AG10803 (cell line): ENCODE data around the gene THBS1.

Experiments
- DNase-seq: peaks from one replicate; pipeline ENCODE4 v3.0.0; 2010; ENCODE audit warnings: low read depth
- H3K4me3 ChIP-seq: 2 replicates; pipeline ENCODE4 v1.5.1; 2011; ENCODE audit warnings: mild to moderate bottlenecking, low read length, control low read depth
- TF ChIP-seq, protein P1 (sequence below): conservative IDR thresholded peaks from 2 replicates; pipeline ENCODE4 v1.5.1; 2011; ENCODE audit warnings: mild to moderate bottlenecking, low read length, control low read depth, inconsistent platforms

Gene THBS1

DNA sequence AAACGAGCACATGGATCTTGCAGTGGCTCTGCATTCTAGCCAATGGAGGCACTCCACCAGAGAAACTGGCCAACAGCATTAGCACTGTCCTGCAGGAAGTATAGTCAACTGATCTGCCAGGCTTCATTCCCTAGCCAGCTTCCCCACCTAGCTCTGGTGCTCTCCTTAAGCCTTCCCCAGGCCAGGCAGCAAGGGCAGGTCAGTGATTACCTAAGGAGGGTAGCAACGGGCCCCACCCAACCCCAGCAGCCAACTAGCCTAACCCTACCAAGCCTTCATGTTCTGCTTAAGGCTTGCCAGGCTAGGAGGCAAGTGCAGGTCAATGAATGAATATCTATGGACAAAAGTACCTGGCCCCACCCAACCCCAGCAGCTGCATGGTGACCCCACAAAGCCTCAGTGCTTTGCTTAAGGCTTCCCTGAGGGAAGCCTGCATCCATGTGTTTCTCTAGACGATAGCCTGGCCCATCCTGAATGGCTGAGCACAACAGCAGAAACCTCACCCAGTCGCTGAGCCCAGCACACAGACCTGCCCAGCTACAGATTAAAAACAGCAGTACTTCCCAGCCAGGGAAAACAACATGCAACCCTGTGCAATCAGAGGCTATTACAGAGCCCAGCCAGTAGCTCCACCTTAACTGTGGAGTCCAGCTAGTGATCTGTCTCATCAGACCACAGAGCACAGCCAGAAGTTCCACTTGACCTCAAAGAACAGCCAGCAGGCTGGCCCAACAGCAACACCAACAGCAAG lies 28.5 kb downstream of the THBS1 start:
- DNase-seq, result no peak
- no peak overlapping the region for H3K4me3 ChIP-seq
- TF ChIP-seq, protein P1, sequence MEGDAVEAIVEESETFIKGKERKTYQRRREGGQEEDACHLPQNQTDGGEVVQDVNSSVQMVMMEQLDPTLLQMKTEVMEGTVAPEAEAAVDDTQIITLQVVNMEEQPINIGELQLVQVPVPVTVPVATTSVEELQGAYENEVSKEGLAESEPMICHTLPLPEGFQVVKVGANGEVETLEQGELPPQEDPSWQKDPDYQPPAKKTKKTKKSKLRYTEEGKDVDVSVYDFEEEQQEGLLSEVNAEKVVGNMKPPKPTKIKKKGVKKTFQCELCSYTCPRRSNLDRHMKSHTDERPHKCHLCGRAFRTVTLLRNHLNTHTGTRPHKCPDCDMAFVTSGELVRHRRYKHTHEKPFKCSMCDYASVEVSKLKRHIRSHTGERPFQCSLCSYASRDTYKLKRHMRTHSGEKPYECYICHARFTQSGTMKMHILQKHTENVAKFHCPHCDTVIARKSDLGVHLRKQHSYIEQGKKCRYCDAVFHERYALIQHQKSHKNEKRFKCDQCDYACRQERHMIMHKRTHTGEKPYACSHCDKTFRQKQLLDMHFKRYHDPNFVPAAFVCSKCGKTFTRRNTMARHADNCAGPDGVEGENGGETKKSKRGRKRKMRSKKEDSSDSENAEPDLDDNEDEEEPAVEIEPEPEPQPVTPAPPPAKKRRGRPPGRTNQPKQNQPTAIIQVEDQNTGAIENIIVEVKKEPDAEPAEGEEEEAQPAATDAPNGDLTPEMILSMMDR, result no peak

DNA sequence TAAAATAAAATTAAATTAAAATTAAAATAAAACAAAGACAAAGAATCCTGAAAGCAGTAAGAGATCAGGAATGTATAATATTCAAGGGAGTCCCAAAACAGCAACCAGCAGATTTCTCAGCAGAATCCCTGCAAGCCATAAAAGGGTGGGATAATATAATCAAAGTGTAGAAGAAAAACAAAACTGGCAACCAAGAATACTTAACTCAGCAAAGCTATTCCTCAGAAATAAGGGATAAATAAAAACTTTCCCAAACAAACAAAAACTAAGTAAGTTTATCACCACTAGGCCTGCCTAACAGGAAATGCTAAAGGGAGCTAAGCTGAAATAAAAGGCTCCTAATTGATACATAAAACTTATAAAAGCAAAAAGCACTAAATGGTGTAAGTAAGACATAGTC lies 29.8 kb downstream of the THBS1 start:
- DNase-seq, result no peak
- H3K4me3 ChIP-seq, result no peak overlapping the region
- TF ChIP-seq, protein P1, result no peak

DNA sequence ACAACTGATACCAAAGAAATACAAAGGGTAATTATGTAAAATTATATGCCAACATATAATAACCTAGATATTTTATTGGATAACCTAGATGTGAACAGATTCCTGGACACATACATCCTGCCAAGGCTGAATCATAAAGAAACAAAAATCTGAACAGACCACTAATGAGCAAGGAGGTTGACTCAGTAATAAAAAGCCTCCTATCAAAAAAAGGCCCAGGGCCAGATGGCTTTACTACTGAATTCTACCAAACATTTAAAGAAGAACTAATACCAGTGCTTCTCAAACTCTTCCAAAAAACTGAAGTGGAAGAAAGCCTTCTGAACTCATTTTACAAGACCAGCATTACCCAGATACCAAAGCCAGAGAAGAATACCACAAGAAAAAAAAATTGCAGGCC lies 32.4 kb downstream of the THBS1 start:
- TF ChIP-seq, protein P1, result no peak
- no peak for DNase-seq
- H3K4me3 ChIP-seq, result no peak overlapping the region

DNA sequence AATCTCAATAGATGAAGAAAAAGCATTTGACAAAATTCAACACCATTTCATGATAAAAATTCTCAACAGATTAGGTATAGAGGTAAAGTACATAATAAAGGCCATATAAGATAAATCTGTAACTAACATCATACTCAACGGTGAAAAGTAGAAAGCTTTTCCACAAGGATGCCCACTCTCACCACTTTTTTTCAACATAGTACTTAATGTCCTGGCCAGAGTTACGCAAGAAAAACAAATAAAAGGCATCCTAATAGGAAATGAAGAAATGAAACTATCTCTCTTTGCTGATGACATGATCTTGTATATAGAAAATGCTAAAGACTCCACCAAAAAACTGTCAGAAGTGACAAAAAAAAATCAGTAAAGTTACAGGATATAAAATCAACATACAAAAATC lies 33.0 kb downstream of the THBS1 start:
- TF ChIP-seq, protein P1, result no peak
- DNase-seq, result no peak
- no peak overlapping the region for H3K4me3 ChIP-seq

DNA sequence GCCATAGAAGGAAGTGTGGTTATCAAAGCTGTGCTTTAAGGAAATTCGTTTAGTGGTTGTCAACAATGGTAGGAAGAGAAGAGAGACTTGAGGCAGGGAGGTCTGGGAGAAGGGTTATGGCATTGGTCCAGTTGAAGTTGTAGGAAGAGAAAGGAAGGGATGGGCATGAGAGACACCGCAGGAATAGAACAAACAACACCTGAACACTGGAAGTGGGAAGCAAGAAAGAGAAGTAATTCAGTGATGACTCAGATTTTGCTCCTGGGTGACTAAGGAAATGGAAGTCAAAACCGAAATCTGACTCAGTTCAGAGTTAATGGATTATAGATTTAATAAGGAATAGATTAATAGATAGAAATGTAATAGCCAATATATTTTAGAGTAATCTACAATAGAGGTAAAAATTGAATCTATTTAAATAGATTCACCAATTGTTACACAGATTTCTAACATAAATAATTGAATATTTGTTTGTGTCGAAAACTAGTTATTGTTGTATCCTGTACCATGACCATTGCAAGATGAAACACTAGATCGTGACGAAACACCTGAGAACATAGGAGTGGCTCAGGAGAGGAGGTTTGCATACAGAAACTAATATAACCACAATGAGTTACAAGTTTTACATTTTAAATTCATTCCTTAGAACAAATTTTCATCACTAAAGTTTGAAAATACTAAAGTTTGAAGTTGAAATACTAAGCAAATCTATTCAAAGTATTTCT lies 36.0 kb downstream of the THBS1 start:
- no peak for DNase-seq
- no peak overlapping the region for H3K4me3 ChIP-seq
- TF ChIP-seq, protein P1, result no peak

DNA sequence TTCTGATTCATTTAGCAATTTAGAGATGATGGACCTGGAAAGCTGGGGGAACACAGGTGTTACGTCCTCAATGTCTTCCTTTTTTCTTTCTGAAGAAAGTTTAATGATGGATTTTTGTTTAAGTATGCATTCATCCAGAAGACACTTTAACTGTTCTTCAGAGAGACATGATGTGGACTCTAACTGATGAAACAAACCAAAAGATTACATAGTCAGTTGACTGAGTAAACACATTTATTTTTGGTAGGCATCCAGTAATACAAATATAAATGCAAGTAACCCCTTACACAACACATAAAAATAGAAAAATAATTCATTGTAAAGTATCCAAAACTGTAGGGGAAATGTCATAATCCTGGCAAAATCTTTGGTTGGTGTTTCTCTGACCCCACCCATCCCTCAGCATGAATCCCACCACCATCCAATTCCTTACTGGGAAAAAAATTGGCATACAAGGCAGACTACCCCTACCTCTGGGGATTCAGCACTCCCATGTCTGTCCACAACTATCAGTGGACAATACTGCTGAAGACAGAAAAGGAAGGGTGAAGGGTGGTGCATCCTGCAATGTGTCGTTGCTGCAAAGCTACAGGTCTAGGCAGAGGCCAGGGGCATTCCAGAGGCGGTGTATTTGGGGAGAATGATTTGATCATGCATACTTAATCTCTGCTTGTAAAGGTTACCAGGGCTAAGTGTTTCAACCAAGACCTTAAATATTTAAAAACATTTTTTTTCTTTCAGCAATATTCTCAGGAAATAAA lies 37.4 kb downstream of the THBS1 start:
- TF ChIP-seq, protein P1, result no peak
- DNase-seq, result peak; percentile 55
- H3K4me3 ChIP-seq, result no peak overlapping the region

DNA sequence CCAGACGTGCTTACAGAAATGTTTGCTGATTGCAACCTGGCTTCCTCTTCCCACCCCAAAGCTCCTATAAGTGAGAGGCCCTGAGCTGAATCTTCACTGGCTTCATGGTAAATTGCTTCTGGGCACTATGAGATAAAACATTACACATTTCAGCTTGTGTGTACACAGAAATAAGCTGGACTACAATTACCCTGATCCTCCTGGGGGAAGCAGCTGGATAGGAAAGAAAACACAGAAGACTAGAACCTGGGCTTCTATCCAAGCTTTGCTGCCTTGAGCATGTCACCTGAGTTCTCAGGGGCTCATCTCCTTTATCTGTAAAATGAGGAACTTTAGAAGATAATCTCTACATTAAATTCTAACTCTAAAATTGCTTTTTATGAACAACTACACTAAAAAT lies 40.3 kb downstream of the THBS1 start:
- H3K4me3 ChIP-seq, result no peak overlapping the region
- TF ChIP-seq, protein P1, result no peak
- DNase-seq, result no peak
